Stimulated activated naive CD4-positive, alpha-beta T cell treated with Interleukin-2 at 50 U/mL for 16 hours (primary cell): ENCODE data around the gene ZCCHC14.

Source experiments
- DNase-seq: peaks from one replicate; lab custom pipeline; 2025; lab: John Stamatoyannopoulos, UW

Gene ZCCHC14

DNA sequence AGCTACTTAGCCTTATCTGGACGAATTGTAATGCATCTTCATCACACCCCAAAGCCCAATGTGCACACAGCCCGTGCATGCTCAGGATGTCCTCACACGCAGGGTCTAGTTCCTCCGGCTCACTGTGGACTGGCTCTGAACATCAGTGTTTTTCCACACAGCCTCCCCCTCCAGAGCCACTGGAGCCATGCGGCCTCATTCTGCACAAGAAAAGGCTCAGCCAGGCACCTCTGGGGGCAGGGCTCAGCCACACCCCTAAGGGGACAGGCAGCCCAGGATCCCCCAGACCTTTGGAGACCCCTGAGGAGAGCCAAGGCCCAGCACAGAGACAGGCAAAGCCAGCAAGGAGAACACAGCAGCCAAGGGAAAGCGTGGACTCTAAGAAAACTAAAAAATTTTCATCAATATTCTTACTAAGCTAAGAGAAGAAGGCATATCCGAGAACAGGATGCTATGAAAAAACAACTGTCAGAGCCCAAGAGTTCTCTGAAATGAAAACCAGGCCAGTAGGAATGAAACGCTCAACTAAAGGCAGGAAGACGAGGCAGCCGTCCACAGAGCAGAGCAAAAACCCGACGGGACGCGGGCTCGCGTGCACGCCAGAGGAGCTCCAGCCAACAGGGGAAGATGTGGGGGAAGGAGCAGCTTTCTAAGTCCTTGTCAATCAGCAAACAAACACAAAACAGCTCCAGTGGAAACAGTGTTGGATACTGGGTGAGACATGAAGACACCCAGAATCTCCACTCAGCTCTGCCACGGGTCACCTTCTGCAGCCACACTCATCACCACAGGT lies 66.2 kb downstream of the ZCCHC14 start:
- DNase-seq: no peak

DNA sequence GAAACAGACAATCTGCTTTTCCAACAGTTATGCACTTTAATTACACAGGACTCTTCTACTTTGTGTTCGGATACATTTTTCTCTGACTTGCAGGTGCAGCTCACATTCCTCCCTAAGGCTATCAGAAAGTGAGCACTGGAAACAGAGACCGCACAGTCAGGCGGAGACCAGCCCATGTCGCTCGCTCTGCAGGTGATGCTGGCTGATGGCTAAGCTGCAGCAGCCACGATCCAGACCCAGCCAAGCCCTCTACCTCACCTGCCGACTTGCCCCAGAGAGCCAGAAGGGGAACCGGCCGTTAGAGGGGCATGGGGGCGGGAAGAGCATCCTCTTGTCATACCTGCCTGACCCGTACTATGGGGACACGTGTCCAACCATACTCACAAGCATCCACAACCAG lies 66.9 kb downstream of the ZCCHC14 start:
- DNase-seq: no peak

DNA sequence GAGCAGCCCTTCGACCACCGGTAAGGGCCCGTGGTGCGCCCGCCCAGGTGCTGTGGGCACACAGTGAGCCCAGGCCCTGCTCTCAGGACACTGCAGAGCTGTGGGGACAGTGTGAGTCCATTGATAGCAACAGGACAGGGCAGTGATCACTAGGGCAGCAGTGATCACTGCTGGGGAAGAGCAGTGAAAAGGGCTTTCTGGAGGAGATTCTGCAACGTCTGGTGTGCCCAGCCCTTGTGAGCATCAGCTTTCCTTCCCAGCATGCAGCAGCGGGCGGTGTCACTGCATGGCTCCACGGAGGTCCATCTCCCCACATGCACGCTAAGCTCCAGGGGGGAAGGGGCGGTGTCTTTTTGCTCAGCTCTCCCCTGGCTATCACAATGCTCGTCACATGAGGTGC lies 68.6 kb downstream of the ZCCHC14 start:
- no peak for DNase-seq

- no peak for DNase-seq
These were observed 69.4 kb downstream of the ZCCHC14 start for GRCh38 chr16:87423429-87423828.

DNA sequence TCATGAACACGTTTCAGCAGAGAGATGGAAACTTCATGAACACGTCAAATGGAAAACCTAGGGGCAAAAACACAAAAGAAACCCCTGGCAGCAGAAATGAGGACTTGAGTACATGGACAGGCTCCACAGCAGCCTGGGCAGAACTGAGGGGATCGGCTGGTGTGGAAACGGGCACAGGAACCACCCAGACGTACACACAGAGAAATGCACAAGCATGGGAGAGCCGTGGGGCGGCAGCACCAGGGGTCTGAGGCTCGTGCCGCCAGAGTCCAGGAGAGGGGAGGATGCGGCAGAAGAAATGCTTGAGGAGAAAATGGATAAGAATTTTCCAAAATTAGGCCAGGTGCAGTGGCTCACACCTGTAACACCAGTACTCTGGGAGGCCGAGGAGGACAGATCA lies 70.7 kb downstream of the ZCCHC14 start:
- no peak for DNase-seq

DNA sequence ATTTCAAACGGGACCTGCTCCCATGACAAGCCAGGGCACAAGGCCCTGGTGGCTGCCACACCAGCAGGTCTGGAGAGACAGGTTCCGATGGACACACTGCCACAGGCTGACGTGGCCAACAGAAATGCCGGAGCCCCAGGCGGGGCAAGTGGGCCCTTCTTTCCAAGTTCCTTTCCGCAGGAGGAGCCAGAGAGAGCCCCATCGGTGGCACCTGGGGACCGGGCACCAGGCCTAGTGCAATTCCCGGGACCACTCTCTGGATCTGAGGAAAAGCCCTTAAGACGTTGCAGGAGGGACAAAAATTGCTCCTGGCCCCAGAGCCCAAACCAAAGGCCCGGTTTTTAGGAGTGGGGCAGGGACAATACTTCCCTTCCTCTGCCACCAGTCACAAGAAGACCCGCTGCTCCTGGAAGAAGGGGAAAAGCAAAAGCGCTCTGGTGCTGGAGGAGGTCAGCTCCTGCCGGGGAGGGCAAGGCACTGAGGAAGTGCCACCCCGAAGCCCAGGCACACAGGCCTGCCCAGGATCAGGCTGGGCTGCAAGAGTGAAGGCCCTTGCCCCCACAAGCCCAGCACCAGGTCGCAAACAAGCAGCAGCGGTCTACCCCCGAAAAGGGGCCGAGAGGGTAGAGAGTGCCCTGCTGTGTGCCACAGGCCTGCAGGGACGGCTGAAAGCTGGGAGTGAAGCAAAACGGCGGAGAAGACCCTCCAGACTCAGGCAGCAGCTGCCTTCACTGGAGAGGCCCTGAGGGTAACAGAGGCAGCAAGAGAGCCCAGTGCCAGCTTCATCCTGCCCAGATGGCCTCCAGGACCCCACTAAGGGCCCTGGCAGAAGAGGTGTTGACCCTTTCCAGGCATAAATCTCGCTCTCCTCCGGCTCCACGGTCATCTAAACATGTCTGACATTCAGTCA lies 71.6 kb downstream of the ZCCHC14 start:
- DNase-seq: no peak

- DNase-seq: no peak
These were observed 72.5 kb downstream of the ZCCHC14 start for GRCh38 chr16:87420026-87421002.

DNA sequence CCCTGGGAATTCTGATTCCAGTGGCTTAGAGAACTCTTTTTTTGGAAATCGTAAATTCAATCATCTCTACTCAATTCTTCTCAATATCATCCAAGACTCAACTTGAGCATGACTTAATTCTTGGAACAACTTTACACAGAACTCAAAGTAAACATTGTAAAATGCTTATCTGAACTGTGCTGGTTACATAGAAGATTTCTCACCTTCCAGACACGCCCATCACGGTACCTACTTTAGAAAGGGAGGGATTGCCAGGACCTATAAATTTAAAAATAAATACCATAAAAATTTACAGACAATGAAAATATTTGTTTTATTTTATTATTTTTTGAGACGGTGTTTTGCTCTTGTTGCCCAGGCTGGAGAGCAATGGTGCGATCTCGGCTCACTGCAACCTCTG lies 74.2 kb downstream of the ZCCHC14 start:
- DNase-seq: no peak

DNA sequence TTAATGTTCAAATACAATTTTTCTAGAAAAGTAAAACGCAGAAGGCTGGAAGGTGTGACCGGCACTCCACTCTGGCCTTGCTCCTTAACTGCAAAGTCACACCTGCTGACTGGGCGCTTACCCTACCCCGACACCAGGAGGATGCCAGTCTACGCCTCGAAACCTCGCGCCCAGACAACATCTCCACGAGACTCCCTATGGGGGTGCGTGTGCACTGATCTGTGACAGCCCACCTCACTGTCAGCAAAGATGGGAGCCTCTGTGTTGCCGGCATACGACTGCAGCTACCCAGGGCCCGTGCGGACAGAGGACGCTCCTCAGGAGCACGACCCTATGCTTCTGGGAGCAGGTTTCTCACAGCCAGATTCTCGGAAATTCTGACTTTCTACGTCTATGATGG lies 74.6 kb downstream of the ZCCHC14 start:
- DNase-seq: no peak

DNA sequence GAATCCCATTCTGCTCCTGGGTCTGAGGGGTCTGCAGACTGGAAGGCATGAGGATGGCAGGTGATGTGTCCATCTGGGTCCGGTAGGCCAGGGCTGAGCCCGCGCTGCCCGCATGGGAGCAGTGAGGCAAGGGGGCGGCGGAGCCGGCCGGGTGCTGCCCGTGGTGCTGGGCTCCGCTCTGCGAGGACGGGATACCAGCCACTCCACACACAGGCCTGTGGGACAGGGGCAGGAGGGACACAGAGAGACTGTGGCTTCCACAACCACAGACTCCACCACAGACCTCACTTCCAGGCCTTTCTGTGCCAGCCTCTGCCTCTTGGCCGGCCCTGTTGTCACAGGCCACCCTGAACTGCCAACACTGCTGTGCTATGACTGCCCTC lies 75.3 kb downstream of the ZCCHC14 start:
- no peak for DNase-seq

GRCh38 chr16:87416826-87417527 lies 75.8 kb downstream of the ZCCHC14 start:
- DNase-seq: peak; percentile 4

DNA sequence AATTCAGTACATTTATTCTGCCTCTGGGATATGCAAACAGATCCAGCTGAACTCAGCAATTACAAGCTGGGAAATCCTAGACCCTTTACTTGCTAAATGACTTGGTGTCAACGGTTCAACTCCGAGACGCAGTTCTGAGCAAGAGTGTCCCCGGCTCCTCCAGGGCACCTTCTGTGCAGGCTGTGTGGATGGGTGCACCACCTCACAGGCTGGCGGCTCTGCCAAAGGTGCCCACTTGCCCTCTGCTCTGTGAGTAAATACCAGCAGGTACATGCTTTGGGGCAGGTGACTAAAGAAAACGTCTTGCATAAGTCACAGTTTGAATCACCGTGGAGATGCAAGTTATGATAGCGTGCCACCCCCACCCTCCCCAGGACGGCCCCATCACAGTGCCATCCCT lies 77.4 kb downstream of the ZCCHC14 start:
- DNase-seq: no peak

DNA sequence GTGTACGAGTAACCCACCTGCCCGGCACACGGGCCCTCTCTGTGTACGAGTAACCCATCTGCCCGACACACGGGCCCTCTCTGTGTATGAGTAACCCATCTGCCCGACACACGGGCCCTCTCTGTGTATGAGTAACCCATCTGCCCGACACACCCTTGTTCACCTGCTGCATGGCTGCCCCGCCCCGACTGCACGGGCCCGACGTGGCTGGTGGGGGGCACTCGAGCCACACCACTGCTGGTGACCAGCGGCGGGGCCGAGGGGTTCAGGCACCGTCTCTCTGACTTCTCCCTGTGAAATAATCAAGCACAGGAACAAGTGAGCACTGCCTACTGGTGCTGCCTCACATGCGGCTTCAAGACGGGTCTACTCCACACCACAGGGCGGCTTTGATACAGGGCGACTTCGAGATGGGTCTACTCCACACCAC lies 78.6 kb downstream of the ZCCHC14 start:
- no peak for DNase-seq

- no peak for DNase-seq
These were observed 79.8 kb downstream of the ZCCHC14 start for GRCh38 chr16:87412996-87413421.

DNA sequence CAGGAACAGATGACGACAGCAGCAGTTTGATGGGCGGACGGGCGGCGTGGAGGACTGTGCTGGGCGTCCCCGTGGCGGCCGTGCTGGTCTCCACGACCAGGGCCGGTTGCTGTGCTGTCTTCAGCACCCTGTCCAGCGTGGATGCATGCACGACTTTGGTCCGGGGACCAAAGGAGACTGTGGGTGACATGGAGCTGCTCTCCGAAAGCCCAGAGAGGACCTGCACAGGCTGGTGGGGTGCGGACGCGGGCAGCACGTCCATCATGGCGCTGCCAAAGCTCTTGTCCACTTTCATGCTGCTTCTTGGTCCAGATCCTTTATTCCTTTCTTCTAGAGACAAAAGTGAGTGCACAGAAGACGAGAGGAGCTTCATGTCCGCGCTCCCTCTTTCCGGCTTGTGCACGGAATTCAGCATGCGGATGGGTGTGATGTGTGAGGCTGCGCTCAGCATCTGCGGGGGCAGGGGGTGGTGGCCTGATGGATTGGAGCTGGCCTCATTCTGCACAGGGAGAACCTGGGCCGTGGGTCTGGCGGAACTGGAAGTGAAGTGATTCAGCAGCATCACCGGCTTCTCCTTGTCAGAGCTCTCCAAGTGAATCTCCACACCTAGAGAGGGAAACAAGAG lies 80.3 kb downstream of the ZCCHC14 start:
- DNase-seq: no peak

DNA sequence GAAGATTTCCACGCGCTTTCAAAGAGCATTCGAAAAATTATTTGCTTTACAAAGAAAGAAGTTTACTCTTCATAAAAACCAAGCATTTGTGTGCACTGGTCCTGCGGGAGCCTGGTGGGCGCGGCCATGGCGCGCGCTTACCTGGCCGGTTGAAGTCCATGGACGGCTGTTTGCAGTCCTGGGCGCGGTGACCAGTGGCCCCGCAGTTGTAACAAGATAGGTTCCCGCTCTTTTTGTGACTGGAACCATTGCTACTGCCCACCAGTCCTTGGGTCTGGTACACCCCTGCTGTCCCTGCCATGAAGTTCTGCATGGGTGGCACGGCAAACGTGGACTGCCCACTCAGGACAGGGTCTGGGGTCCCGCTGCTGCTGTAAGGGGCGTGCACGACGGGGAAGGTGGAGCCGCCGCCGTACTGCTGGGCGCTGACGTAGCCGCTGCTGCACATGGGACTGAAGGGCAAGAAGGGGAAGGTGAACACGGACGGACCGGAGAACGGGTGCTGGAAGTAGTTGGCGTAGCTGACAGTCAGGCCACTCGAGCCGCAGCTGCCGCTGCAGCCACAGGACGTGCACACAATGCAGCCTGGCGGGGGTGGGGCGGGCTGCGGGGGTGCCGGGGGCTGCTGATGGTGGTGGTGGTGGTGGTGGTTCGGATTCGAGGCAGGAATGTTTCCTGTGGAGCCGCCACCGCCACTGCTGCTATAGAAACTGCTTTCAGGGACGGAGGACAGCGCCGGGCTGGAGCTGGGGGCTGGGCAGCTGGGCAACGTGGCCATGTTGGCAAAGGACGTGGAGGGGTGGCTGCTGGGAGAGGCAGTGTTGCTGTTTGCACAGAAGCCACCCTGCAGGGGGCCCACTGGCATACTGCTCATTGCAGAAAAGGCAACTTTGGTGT lies 81.2 kb downstream of the ZCCHC14 start:
- no peak for DNase-seq

- no peak for DNase-seq
These were observed 81.9 kb downstream of the ZCCHC14 start for GRCh38 chr16:87410968-87411367.

DNA sequence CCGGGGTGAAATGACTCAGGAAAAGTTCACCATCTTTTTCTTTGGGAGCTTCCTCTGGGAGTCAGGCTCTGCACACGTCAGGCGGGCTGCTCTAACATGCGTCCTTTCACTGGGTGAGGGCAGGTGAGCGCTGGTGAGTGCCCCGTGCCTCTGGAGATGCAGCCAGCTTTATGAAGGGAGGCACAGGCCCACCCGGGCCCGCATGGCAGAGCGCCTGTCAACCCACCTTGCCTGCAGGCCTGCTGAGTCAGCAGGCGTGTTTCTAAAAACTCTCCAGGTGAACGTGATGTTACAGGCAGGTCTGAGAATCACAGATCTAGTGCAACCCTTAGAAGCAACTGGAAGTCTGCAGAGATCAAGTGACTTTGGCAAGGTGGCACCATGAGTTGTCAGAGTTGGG lies 82.3 kb downstream of the ZCCHC14 start:
- no peak for DNase-seq

DNA sequence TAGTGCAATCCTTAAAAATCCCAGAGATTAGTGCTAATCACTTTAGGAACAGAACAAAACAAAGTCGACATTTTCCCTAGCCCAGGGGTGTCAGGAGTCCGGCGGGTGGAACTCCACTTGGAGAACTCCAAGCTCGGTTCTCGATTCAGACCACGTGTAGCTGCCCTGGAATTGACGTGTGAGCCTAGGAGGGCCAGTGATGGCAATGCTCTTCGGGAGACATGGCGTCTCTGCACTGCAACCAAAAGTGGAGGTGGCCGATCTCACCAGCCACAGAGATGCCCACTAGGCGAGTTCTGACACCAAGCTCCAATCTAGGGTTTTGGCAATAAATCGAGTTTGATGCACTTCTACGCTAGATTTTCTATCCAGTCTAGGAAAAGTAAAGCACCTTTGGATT lies 83.0 kb downstream of the ZCCHC14 start:
- DNase-seq: no peak

DNA sequence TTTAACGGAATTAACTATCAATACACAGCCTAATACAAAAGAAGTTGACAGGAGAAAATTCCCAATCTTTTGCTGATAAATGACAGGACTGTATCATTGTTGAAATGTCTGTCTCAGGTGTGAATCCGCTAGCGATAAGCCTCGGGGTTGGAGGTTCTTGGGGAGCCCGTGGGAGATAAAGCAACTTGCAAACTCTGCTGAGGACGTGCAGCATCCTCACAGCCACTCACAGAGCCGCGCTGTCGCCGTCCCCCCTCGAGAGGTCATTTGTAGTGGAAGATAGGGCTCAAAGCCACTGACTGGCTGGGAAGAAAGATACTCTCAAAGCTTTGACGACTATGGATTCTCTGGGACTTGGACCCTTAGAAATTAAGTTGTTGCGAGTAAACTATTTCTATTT lies 83.7 kb downstream of the ZCCHC14 start:
- no peak for DNase-seq
